NK-92 (cell line): ENCODE results near the gene JAZF1.

Experiments
- DNase-seq: peaks from one replicate; lab custom pipeline; 2025; ENCODE audit not compliant: unreplicated experiment; lab: John Stamatoyannopoulos, UW

Gene JAZF1

DNA sequence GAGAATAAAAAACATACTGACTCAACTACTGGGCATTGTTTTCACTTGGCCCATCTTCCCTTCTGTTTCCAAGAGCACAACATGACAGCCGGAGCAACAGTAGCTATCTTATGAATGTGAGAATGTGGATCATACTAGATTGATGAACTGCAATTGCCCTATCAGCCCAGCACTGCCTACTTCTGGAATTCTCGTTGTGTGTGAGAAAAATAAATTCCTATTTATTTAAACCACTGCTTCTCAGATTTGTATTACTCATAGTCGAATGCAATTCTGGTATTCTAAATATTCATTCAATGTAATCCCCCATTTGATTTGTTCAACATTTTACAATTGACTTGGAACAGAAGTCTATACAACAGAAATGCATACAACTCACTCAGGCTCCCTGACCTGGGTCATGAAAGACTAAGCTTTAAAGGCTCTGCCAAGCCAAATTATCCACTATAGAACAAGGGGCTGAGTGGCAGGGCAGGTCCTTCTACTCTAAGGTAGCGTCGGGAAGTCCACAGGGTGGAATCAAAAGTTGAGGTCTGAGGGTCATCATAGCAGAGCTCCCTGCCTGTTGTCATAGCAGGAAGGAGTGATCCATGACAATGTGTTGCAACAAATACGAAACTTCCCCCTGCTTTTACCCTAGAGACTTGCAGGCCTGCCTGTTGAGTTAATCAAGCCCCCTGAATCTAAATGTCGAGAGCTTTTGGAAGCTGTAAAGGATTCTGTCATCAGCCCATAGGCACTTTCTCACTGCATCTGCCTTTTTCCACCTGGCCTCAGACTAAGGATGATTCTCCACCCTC, 12.4 kb upstream of the JAZF1 start:
- DNase-seq, result no peak

DNA sequence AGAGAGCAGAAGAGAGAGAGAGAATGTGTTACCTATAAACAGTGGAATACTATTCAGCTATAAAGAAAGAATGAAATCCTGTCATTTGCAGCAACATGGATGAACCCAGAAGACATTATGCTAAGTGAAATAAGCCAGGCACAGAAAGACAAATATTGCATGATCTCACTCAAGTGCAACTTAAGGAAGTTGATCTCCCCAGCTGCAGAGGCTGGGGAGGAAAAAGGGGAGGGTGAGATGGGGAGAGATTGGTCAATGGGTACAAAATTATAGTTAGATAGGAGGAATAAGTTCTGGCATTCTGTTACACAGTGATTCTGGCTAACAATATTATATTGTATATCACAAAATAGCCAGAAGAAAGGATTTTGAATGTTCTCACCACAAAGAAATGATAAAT, 11.2 kb upstream of the JAZF1 start:
- DNase-seq, result no peak

- no peak for DNase-seq
Measured at GRCh38 chr7:28191184-28191583, 10.6 kb upstream of the JAZF1 start.

DNA sequence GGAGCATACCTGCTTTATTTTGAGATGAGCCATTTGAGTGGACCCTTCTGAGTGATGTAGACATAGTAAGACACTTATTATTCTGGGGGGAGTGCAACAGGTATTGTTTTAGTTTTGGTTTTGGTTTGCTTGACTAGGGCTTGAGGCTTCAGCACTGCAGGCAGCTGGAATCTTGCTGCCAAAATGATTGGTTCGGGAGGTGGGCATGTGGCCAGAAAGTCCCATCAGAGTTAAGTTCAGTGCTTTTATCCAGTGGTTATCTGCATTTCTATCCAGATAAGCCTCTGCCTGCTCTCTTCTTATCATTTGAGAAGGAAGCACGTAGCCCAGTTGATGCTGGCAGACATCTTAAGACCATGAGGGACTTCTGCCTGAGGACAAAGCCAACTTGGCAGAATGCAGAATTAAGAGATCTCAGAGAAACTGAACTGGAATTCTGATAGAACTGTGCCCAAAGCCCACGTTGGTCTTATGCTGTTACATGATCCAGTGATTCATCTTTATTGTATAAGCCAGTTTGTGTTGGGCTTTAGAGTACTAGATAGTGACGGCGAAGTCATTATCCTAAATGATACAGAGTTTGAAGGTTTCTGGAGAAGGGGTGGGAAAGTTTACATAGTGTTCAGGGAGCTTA, 9.6 kb upstream of the JAZF1 start:
- no peak for DNase-seq

DNA sequence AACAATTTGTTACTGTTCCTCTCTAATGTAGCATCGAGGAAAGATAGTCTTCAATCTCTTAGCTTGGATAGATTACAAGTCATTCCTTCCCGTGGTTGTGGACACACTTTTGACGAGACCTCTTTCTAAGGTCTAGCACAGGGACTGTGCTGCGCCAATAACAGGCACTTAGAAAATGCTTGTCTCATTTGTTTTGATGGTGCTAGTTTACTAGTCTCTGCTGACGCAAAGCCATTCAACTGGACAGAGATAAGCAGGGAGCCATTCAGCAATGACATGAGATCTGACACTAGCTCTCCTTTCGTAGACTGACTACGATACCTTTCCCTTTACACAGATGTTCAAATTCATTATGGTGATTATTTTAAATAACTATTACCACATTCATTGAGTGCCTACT, 6.4 kb upstream of the JAZF1 start:
- DNase-seq, result no peak

- DNase-seq, result no peak
Measured at GRCh38 chr7:28183627-28184026, 3.0 kb upstream of the JAZF1 start.

DNA sequence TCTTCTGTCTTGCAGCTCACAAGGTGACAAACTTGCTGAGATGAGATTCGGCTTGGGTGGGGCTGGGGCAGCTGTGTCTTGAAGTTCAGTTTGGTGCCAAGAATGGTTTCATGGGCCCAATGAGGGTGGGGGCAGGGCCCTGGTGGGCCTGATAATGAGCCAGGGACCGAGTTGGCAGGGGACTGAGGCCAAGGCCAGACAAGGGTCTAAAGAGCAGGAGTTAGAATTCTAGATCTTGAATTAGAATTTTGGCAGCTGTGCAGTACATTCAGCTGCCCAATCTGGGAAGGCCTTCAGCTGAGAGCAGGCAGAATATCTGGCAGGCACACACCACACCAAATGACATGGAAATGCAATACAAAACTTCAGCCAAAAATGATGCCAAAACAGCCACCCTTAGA, 1.5 kb upstream of the JAZF1 start:
- no peak for DNase-seq

- no peak for DNase-seq
Measured at GRCh38 chr7:28181416-28181815, 821 bp upstream of the JAZF1 start.

- no peak for DNase-seq
Measured at GRCh38 chr7:28180031-28180363, 598 bp downstream of the JAZF1 start.

- DNase-seq, result no peak
Measured at GRCh38 chr7:28179120-28180030, 1.2 kb downstream of the JAZF1 start.

GRCh38 chr7:28178599-28178998, 2.0 kb downstream of the JAZF1 start:
- DNase-seq, result no peak

DNA sequence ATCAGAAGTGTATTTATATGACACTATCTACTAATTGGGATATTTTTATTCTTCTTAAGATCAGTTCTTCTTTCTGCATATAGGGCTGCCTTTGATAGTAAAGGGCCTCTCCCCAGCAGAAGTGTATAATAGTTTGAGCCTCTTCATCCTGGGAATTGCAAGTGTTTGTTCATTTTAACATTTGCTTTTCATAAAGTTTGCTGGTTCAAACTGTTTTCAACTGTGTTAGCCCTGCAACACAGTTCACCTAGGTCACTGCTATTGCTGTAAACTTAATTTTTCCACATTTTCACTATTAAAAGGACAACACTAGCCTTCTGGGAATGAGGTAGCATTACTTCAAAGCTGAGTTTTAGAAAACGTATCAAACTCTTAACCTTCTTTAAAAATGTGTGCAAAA, 2.8 kb downstream of the JAZF1 start:
- DNase-seq, result no peak

DNA sequence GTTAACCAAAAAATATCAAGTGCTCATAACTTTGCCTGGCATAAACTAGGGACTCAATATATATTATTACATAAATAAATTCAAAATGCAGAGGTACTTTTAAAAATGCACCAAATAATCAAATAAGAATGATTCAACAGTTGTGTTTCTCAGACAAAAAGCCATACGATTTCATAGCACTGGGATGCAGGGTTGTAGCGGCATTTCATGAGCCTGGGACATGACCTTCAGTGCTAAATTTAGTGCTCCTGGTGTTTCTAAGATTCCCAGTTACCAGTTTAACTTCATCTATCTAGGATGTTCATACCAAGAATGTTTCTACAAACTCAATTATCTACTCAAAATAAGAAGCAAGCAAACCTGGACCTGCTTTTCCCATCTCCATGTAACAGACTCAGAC, 4.0 kb downstream of the JAZF1 start:
- DNase-seq, result no peak

GRCh38 chr7:28176174-28176573, 4.4 kb downstream of the JAZF1 start:
- no peak for DNase-seq

- DNase-seq, result no peak
Measured at GRCh38 chr7:28174901-28175661, 5.5 kb downstream of the JAZF1 start.

- DNase-seq, result no peak
Measured at GRCh38 chr7:28174442-28174841, 6.2 kb downstream of the JAZF1 start.

GRCh38 chr7:28173531-28173930, 7.1 kb downstream of the JAZF1 start:
- DNase-seq, result no peak

- no peak for DNase-seq
Measured at GRCh38 chr7:28172958-28173357, 7.6 kb downstream of the JAZF1 start.

- DNase-seq, result no peak
Measured at GRCh38 chr7:28170701-28171100, 9.9 kb downstream of the JAZF1 start.

- no peak for DNase-seq
Measured at GRCh38 chr7:28169230-28169629, 11.4 kb downstream of the JAZF1 start.
